Colonic mucosa (tissue), 4 donors: Measurements from ENCODE around the gene KRTAP5-6. TPM values are rescaled to one million over a fixed set of nuclear protein-coding genes. Genes with fewer than 3 reads are reported as not detected.

Experiments used
- DNase-seq: peaks from one replicate; pipeline ENCODE4 v3.0.0-alpha.2; 2020
- H3K27ac ChIP-seq: fragments of 200-600 bp; one replicate; pipeline ENCODE4 v1.8.0; 2021
- H3K27me3 ChIP-seq: fragments of 200-600 bp; one replicate; pipeline ENCODE4 v1.8.0; 2021
- H3K36me3 ChIP-seq: fragments of 200-600 bp; one replicate; pipeline ENCODE4 v1.8.0; 2021
- H3K4me1 ChIP-seq: fragments of 200-600 bp; one replicate; pipeline ENCODE4 v1.8.0; 2021; ENCODE audit warnings: mild to moderate bottlenecking
- H3K4me3 ChIP-seq: fragments of 200-600 bp; one replicate; pipeline ENCODE4 v1.8.0; 2021
- H3K9ac ChIP-seq, 2 donors: one replicate each; pipeline ENCODE4 v1.7.0; 2013; ENCODE audit warnings: control low read depth in 2 of 2, low read depth in 2 of 2, low read length in 2 of 2
- H3K9me3 ChIP-seq: fragments of 200-600 bp; one replicate; pipeline ENCODE4 v1.8.0; 2021
- intact Hi-C: fragments of 100-400 bp; cut with DNase I; formaldehyde crosslinking; loops from one replicate; pipeline ENCODE4 v1.14.1; 2022
- total RNA-seq, 2 donors: library from RNA; stranded (reverse); fragmentation: NEBNext Ultra II Directional in 1 of 2; extraction: Animal tissue kit (Norgen Biotek cat#: 25700) in 1 of 2; gene quantifications; one replicate each; pipeline ENCODE4 v1.2.1, GENCODE V29; 2021
- TF ChIP-seq, protein P1 (sequence below): fragments of 200-600 bp; IDR thresholded peaks from one replicate; pipeline ENCODE4 v1.8.0; 2022; ENCODE audit warnings: antibody characterized with exemption, mild to moderate bottlenecking
- donor health status: healthy.
- donor health status: DM: no; HTN: no; CAD: no.
- donor health status: DM: no; HTN: no; CAD: no.

The KRTAP5-6 gene
- total RNA-seq, 2 donors from 2014 or later: not detected

DNA sequence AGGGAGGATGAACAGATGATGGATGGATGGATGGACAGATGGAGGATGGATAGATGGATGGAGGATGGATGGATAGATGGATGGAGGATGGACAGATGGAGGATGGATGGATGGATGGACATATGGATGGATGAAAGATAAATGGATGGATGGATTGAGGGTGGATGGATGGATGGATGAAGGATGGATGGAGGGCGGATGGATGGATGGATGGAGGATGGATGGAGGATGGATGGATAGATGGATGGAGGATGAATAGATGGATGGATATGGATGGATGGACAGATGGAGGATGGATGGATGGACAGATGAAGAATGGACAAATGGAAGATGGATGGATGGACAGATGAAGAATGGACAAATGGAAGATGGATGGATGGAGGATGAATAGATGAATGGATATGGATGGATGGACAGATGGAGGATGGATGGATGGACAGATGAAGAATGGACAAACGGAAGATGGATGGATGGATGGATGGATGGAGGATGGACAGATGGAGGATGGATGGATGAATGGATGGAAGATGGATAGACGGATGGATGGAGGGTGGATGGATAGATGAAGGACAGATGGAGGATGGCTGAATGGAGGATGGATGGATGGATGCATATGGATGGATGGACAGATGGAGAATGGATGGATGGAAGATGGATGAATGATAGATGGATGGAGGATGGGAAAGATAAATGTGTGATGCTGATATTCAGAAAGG is 46.0 kb downstream of the KRTAP5-6 start:
- H3K4me3 ChIP-seq: no peak overlapping the region
- DNase-seq: no peak
- TF ChIP-seq, protein P1, sequence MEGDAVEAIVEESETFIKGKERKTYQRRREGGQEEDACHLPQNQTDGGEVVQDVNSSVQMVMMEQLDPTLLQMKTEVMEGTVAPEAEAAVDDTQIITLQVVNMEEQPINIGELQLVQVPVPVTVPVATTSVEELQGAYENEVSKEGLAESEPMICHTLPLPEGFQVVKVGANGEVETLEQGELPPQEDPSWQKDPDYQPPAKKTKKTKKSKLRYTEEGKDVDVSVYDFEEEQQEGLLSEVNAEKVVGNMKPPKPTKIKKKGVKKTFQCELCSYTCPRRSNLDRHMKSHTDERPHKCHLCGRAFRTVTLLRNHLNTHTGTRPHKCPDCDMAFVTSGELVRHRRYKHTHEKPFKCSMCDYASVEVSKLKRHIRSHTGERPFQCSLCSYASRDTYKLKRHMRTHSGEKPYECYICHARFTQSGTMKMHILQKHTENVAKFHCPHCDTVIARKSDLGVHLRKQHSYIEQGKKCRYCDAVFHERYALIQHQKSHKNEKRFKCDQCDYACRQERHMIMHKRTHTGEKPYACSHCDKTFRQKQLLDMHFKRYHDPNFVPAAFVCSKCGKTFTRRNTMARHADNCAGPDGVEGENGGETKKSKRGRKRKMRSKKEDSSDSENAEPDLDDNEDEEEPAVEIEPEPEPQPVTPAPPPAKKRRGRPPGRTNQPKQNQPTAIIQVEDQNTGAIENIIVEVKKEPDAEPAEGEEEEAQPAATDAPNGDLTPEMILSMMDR: no peak
- H3K4me1 ChIP-seq: no peaks in the 10 kb centered on the region
- no peak overlapping the region for H3K27ac ChIP-seq
- intact Hi-C loops: no loop called here
- H3K36me3 ChIP-seq: no peaks in the 10 kb centered on the region
- H3K9ac ChIP-seq: no peak overlapping the region
- H3K27me3 ChIP-seq: no peaks in the 10 kb centered on the region
- H3K9me3 ChIP-seq: no peaks in the 10 kb centered on the region

DNA sequence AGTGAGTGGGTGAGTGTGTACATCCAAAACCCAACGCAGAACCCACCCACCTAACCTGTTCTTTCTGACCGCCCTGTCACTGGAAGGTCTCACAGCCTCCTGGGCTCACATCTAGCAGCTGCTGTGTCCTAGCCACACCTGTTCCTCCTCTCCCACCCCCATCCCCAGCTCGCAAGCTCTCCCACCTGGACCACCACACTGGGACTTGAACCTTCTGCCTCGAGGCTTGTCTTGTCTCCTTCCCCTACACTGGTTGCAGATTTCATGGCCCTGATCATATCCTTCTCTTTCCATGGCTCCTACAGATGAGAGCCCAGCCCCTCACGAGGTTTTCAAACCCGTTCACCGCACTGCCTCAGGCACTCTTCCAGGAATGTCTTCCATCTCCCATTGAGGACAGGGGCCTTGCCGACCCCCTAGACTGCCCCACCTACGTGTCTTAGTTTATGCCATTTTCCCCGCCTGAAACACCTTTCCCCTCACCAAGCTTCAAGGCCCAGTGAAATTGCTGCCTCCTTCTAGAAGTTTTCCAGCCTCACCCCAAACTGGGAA is 46.7 kb downstream of the KRTAP5-6 start:
- no peak for DNase-seq
- TF ChIP-seq, protein P1: no peak
- intact Hi-C loops: no loop called here
- Histone ChIP-seq H3K9me3 (no peaks in the 10 kb centered on the region), H3K9ac (no peak overlapping the region), H3K36me3 (no peaks in the 10 kb centered on the region), H3K4me1 (no peaks in the 10 kb centered on the region), H3K27ac (no peak overlapping the region), H3K4me3 (no peak overlapping the region), H3K27me3 (peaks cover 6% of the 10 kb centered on the region)

DNA sequence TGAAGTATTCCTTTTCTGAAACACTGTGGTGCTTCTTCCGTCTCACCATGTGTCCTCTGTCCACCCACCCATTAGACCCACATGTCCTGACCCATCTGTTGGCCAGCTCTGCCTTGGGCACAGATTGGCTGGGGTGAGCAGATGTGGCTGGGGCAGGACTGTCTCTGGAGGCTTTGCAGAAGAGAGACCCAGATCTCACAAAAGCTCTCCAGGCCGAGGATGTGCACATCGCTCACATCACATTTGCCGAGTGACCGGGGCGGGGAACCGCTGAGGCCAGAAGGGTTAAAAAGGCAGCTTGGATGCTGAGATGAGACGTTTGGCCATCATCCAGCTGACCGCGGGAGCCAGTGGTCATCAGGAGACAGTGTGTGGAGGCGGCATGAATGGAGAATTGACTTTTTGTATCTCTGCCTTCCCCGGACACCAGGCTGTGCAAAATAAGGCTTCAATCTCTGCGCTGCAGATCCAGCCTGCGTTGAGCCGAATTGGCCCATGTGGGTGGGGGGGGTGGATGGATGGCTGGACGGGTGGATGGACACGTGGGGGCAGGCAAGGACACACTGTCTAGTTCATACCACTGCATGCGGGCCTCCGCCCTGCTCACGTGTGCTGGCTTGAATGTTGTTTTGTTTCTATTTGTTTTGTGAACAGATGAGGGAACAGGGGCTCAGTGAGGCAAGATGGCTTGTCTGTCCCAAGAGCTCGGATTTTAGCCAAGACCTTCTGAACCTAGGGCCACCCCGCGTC is 47.3 kb downstream of the KRTAP5-6 start:
- intact Hi-C loops: no loop called here
- Histone ChIP-seq H3K36me3 (no peaks in the 10 kb centered on the region), H3K4me1 (no peaks in the 10 kb centered on the region), H3K9ac (no peak overlapping the region), H3K27me3 (peaks cover 13% of the 10 kb centered on the region), H3K27ac (no peak overlapping the region), H3K4me3 (no peak overlapping the region), H3K9me3 (no peaks in the 10 kb centered on the region)
- TF ChIP-seq, protein P1: no peak
- no peak for DNase-seq

DNA sequence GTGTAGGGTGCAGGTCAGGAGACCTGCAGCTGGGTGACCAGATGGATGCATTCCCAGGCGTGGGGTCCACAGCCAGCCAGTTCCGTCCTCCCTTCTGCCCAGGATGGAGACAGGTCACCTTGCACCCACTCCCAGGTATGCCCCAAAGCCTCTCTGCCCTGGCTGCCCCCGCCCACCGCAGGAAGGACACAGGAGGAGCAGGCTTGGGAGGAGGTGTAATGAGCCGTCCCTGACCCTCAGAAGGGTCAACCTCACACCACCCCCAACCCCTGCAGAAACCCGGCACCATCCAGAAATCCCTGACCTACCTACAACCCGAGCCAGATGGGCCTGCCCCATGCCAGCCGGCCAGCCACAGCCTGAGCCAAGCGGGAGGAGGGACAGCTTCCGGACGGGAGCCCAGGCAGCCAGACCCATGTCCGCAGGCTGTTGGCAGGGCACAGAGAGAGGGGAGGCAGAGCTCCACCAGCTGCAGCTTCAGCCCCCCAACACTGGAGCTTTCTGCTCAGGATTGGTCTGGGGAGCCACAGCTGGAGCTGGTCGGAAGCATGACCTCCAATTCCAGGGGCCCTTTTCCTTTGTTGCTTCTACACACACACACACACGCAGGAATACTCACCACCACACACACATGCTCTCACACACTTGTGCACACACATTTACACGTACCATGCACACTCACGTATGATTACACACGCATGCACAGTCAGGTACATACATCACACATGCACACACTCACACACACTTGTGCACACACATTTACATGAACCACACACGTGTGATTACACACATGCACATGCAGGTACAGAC is 48.1 kb downstream of the KRTAP5-6 start:
- no peak for DNase-seq
- intact Hi-C loops: no loop called here
- no peak overlapping the region for H3K9ac ChIP-seq
- TF ChIP-seq, protein P1: no peak
- no peaks in the 10 kb centered on the region for H3K9me3 ChIP-seq
- H3K36me3 ChIP-seq: no peaks in the 10 kb centered on the region
- H3K4me3 ChIP-seq: no peak overlapping the region
- H3K4me1 ChIP-seq: no peaks in the 10 kb centered on the region
- H3K27me3 ChIP-seq: peaks cover 14% of the 10 kb centered on the region
- H3K27ac ChIP-seq: no peak overlapping the region

DNA sequence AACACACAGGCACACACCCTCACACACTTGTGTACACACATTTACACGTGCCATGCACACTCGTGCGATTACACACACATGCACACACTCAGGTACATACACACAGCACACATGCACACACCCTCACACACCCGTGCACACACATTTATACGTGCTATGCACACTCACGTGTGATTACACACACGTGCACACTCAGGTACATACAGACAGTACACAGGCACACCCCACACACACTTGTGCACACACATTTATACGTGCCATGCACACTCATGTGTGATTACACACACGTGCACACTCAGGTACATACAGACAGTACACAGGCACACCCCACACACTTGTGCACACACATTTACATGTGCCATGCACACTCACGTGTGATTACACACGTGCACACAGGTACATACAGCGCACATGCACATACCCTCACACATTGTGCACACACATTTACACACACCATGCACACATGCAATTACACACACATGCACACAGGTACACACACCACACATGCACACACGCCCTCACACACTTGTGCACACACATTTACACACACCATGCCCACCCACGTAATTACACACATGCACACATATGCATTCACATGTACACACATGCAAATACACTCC is 48.8 kb downstream of the KRTAP5-6 start:
- DNase-seq: no peak
- Histone ChIP-seq H3K9me3 (no peaks in the 10 kb centered on the region), H3K27ac (no peak overlapping the region), H3K36me3 (no peaks in the 10 kb centered on the region), H3K9ac (no peak overlapping the region), H3K4me3 (no peak overlapping the region), H3K27me3 (peaks cover 14% of the 10 kb centered on the region), H3K4me1 (no peaks in the 10 kb centered on the region)
- intact Hi-C loops: no loop called here
- TF ChIP-seq, protein P1: no peak
